ENCODE data around the gene UNC13B.

The UNC13B gene

GRCh38 chr9:35353731-35354365, 192.0 kb downstream of the UNC13B start:
- TF ChIP-seq CTCF (IDR thresholded peaks at IDR 0.05; ENCODE audit: low read depth, low read length), result no peak
- DNase-seq (ENCODE audit: low read depth, low spot score), result no peak
- H3K4me3 ChIP-seq (ENCODE audit: low read depth, low read length), result no peak overlapping the region
- in situ Hi-C loops (cut with HindIII; ENCODE audit: low sequenced_read_pairs), result no loop called here

DNA sequence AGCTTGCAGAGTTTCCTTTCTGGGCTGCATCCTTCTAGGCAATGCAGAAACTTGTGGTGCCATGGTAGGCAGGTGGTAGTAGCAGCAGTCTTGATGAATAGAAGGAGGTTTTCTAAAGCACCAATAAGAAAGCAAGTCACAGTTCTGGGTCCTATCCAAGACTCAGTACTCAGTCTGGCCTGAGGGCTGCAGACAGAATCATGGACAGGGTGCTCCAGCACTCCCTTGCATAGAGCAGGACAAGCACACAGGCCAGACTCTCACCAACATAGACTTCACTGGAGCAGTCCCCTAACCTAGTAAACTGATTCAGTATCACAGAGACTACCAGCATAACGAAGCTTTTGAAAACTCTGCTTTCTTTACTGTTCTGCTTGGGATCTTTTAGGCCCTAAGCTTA, 194.1 kb downstream of the UNC13B start:
- TF ChIP-seq CTCF (IDR thresholded peaks at IDR 0.05; ENCODE audit: low read depth, low read length), result no peak
- no peak for DNase-seq (ENCODE audit: low read depth, low spot score)
- no peak overlapping the region for H3K4me3 ChIP-seq (ENCODE audit: low read depth, low read length)
- in situ Hi-C loops (cut with HindIII; ENCODE audit: low sequenced_read_pairs), result no loop called here

GRCh38 chr9:35357116-35357515, 195.3 kb downstream of the UNC13B start:
- in situ Hi-C loops (cut with HindIII; ENCODE audit: low sequenced_read_pairs), result no loop called here
- no peak for TF ChIP-seq CTCF (IDR thresholded peaks at IDR 0.05; ENCODE audit: low read depth, low read length)
- peak; percentile 18 for DNase-seq (ENCODE audit: low read depth, low spot score)
- H3K4me3 ChIP-seq (ENCODE audit: low read depth, low read length), result no peak overlapping the region

- no peak for TF ChIP-seq CTCF (IDR thresholded peaks at IDR 0.05; ENCODE audit: low read depth, low read length)
- no peak for DNase-seq (ENCODE audit: low read depth, low spot score)
- no peak overlapping the region for H3K4me3 ChIP-seq (ENCODE audit: low read depth, low read length)
- in situ Hi-C loops (cut with HindIII; ENCODE audit: low sequenced_read_pairs), result no loop called here
These were observed 196.0 kb downstream of the UNC13B start for GRCh38 chr9:35357826-35358225.

GRCh38 chr9:35364817-35365585, 203.2 kb downstream of the UNC13B start:
- no peak for DNase-seq (ENCODE audit: low read depth, low spot score)
- no peak for TF ChIP-seq CTCF (IDR thresholded peaks at IDR 0.05; ENCODE audit: low read depth, low read length)
- in situ Hi-C loops (cut with HindIII; ENCODE audit: low sequenced_read_pairs), result no loop called here
- no peak overlapping the region for H3K4me3 ChIP-seq (ENCODE audit: low read depth, low read length)

DNA sequence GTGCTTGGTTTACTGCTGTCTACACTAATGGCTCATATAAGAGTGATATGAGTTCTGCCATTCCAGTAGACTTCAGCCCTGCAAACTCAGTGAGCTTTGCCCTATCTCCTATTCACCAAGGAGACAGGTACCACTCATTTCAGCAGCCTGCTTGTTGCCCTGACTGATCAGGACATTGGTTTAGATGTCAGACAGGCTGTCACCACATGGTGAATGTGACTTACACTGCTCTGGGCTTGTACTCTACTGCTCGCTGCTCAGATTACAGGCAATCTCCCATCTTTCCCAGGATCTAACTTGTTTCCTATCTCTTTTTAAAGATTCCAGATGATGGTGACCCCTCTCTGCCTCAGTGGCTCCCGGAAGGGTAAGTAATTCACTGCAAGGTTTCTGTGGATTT, 204.8 kb downstream of the UNC13B start:
- TF ChIP-seq CTCF (IDR thresholded peaks at IDR 0.05; ENCODE audit: low read depth, low read length), result no peak
- DNase-seq (ENCODE audit: low read depth, low spot score), result no peak
- in situ Hi-C loops (cut with HindIII; ENCODE audit: low sequenced_read_pairs), result no loop called here
- H3K4me3 ChIP-seq (ENCODE audit: low read depth, low read length), result no peak overlapping the region

Data from astrocyte of the spinal cord (primary cell).